ENCODE data around the gene ASH1L.
"Not testable (repeated sequence)": the region's sequence is repeated elsewhere in the genome, so short reads cannot be mapped to it uniquely, and the experiment has no call there.

ASH1L gene

GRCh38 chr1:155493595-155493994 lies 69.0 kb downstream of the ASH1L start:
- not testable (repeated sequence) for DNase-seq (ENCODE audit: low spot score)

- DNase-seq (ENCODE audit: low spot score) = not testable (repeated sequence)
These were observed 74.2 kb downstream of the ASH1L start for GRCh38 chr1:155488419-155488818.

- no peak for DNase-seq (ENCODE audit: low spot score)
These were observed 75.1 kb downstream of the ASH1L start for GRCh38 chr1:155487541-155487940.

- not testable (repeated sequence) for DNase-seq (ENCODE audit: low spot score)
These were observed 75.7 kb downstream of the ASH1L start for GRCh38 chr1:155486952-155487351.

DNA sequence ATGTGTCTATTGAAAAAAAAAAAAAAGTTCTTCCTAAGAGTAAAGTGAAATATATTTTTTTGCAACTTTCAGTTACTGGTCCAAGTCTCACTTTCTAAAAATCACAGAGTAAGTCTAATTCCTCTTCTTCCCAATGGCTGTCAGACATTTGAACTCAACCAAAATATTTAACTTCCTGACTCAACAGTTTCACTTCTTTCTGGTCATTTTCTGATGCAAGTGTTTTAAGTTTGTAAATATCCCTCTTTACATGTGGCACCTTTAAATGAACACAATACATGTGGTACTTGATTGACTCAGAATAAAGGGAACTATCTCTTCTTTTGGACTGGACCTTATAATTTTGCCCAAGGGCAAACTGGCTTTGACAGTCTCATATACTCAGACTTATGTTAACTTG lies 76.7 kb downstream of the ASH1L start:
- DNase-seq (ENCODE audit: low spot score) = no peak

GRCh38 chr1:155485222-155485621 lies 77.4 kb downstream of the ASH1L start:
- no peak for DNase-seq (ENCODE audit: low spot score)

GRCh38 chr1:155481741-155482241 lies 80.8 kb downstream of the ASH1L start:
- DNase-seq (ENCODE audit: low spot score) = no peak

DNA sequence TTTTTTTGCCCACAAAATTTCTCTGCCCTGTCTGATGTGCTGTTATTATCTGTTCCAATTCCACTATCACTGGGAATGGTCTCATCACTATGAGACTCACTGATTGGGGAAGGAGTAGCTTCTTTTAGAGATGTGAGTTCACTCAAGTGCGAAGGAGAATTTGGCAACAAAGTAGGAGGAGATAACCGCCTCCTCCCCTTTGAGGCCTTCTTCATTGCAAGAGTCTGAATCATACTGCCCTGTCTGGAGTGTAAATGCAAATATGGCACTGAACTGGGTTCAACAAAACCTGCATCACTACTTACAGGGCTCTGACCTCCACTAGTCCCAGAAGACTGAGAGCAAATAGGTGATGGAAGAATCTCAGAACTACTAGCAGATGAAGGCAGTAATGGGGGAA lies 83.4 kb downstream of the ASH1L start:
- DNase-seq (ENCODE audit: low spot score) = no peak

DNA sequence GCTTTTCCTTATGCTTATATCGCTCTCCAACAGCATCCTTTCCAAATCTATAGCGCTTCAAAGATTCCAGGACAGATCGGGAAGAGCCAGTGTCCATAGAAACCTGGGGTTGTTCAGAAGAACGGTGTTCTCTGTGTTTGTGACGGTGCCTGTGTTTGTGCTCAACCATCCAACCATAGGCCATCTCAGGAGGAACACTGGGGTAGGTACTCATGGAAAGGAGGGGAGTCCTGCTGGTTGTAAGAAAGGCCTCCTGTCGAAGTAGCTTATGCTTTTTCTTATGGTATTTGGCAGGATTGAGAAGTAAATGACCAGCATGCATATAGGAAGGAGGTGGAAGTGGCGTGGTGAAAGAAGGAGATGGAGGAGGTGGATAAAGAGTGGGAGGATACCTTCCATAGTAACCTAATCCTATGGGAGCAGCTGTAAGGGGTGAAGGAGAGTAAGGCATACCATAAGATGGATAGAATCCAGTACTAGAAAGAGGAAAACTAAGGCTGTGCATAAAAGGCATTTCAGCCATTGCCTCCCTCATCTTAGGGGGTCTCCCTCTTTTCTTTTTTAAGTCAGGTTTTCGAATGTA lies 84.2 kb downstream of the ASH1L start:
- DNase-seq (ENCODE audit: low spot score) = no peak

GRCh38 chr1:155474146-155474545 lies 88.5 kb downstream of the ASH1L start:
- no peak for DNase-seq (ENCODE audit: low spot score)

DNA sequence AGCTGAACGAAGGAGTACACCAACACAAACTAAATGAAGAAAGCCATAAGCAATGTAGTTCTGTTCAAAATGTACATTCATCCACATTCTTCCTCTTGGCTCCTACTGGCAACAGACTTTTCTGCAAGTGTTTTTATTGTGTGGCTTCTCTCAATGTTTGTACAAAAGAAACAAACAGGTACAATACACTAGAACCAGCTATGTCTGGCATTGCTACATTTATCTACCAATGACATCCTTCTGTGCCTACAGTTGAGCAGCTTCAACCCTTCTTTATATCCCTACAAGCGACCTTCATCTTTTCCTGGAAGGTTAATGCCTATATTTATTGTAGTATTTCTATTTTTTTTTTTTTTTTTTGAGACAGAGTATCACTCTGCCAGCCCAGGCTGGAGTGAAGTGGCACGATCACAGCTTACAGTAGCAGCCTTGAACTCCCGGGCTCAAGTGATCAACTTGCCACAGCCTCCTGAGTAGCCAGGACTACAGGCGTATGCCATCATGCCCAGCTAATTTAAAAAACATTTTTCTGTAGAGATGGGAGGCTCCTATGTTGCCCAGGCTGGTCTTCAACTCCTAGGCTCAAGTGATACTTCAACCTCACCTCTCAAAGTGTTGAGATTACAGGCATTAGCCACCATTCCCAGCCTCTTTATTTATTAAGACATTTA lies 89.3 kb downstream of the ASH1L start:
- no peak for DNase-seq (ENCODE audit: low spot score)

- no peak for DNase-seq (ENCODE audit: low spot score)
These were observed 90.0 kb downstream of the ASH1L start for GRCh38 chr1:155472491-155473083.

DNA sequence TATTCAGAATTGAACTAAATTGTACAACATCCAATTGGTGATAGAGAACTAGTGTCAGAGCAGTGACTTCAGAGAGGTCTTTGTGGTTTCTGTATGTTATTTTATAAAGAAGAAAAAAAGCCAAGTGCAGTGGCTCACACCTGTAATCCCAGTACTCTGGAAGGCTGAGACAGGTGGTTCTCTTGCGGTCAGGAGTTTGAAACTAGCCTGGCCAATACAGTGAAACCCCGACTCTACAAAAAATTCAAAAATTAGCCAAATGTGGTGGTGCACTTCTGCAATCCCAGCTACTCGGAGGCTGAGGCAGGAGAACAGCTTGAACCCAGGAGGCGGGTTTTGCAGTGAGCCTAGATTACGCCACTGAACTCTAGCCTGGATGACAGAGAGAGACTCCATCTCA lies 90.7 kb downstream of the ASH1L start:
- no peak for DNase-seq (ENCODE audit: low spot score)

GRCh38 chr1:155471026-155471425 lies 91.6 kb downstream of the ASH1L start:
- DNase-seq (ENCODE audit: low spot score) = no peak

- DNase-seq (ENCODE audit: low spot score) = no peak
These were observed 95.6 kb downstream of the ASH1L start for GRCh38 chr1:155466996-155467395.

DNA sequence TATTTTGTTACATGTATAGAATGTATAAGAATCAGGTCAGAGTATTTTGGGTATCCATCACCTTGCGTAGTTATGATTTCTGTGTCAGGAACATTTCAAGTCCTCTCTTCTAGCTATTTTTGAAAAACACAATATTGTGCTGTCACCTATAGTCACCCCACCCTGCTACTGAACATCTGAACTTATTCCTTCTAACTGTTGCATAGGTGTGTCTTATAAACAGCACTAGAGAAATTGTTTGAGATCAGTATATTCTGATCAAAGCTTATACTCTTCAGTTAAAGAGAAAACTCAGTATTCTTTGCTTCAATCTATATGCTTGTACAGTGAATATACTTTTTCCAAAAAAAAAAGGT lies 96.0 kb downstream of the ASH1L start:
- DNase-seq (ENCODE audit: low spot score) = peak; percentile 12

- no peak for DNase-seq (ENCODE audit: low spot score)
These were observed 98.5 kb downstream of the ASH1L start for GRCh38 chr1:155463865-155464650.

GRCh38 chr1:155458111-155458510 lies 104.5 kb downstream of the ASH1L start:
- DNase-seq (ENCODE audit: low spot score) = no peak

- no peak for DNase-seq (ENCODE audit: low spot score)
These were observed 105.3 kb downstream of the ASH1L start for GRCh38 chr1:155457266-155457665.

DNA sequence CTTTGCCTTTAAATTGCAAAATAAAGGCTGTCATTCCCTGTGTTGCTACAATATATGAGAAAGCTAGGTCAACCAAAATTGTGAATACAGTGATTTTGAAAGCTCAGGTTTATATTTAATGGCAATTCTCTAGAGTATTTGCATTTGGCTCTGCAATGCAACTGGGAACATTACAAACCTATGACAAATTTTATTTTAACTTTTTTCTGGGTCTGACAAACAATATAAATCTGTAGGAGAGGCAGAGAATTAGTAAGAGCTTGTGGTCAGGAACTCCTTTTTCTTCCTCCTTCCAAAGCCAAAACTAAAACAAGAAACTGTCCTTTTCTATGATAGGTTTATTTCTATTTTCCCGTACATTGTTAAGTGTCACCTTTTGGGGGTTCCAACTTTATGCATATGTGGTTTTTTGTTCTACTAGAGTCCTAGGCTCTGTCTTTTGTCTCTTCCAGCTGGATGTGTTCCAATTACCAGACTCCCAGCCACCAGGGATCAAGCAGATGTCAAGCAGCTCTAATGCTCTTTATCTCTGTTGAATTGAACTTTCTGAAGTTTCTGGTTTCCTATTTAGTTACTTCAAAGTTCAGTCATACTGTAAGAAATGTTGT lies 106.9 kb downstream of the ASH1L start:
- no peak for DNase-seq (ENCODE audit: low spot score)

DNA sequence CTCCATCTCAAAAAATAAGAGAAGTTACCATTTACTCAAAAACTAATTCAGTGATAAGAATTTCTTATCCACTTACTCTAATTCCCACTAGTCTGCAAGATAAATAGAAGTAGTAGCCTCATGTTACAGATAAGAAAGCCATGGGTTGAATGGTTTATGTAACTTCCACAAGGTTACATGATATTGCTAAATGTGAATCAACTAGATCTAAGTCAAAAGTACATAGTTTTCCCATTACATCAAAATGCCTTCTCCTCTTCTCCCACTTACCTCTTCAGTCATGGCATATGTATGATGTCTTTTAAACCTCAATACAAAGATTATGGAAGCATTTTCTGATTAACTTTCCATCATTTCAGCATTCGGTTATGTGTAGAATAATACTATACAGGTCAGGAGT lies 108.5 kb downstream of the ASH1L start:
- no peak for DNase-seq (ENCODE audit: low spot score)

GRCh38 chr1:155453141-155453540 lies 109.5 kb downstream of the ASH1L start:
- no peak for DNase-seq (ENCODE audit: low spot score)

Measured in CD4-positive, alpha-beta T cell treated with Interleukin-15 for 4 hours (primary cell).